SW480 (cell line): ENCODE data around the gene TIMM29.

Experiments used
- DNase-seq: peaks from one replicate; pipeline ENCODE4 v3.0.0-alpha.2; 2016; ENCODE audit warnings: low spot score

The TIMM29 gene

DNA sequence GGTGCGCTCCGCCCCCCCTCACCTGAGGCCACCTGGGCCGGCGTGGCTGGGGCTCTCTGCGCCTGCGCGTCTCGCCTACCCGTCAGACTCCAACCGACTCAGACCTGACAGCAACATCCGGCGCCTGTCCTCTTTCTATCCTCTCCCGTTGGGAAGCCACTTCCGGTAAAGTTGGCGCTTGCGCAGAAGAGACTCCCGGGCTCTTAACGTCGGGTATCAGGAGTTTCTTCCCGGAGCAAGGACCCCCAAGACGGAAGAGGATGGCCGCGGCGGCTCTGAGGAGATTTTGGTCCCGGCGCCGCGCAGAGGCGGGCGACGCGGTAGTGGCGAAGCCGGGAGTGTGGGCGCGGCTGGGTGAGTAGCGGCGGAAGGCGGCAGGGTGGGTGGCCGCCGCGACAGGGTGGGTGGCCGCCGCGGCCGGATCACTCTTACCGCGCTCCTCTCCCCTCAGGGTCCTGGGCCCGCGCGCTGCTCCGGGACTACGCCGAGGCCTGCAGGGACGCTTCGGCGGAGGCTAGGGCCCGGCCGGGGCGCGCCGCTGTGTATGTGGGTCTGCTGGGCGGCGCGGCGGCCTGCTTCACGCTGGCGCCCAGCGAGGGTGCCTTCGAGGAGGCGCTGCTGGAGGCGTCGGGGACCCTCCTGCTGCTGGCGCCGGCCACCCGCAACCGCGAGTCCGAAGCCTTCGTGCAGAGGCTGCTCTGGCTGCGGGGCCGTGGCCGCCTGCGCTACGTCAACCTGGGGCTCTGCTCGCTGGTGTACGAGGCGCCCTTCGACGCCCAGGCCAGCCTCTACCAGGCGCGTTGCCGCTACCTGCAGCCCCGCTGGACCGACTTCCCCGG, at the start of gene TIMM29, which contains the start of gene YIPF2:
Gene TIMM29, plus strand, starts transcription at position 249 of the 839 bp plus-strand sequence. Its CDS starts 12 bp downstream, at position 261.
Gene YIPF2, minus strand, starts transcription at position 77 of the 839 bp plus-strand sequence. CDS start 229 bp downstream, outside the sequence.
- DNase-seq: peak; percentile 99

DNA sequence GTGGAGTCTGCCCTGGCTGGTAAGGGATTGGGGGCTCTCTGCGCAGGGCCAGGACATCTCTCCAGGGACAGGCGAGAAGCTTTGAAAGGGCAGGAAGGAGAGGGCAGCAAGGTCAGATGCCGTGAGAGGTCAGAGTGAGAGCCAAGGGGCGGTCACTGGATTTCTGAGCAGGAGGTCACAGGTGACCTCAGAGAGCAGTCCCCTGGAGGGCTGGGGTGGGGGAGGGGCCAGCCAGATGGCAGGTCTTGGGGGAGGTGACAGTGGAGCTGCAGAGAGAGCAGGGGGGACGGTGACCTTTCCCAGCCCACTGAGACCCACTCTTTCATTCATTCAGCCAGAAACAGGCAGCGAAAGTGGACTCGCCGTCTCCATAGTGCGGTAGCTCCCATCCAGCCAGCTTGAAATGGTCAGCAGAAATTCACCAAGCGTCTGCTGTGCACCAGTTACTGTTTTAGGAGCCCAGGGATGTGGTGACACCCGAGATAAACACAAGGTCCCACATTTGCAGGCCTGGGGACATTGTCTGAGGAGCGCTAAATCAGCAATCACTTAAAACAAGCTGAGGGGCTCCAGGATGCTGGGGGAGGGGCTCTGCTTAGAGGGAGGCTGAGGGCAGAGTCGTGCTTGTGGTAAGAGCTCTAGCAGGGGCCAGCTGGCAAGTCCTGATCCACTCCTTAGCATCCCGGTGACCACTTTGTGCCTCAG, 47.1 kb upstream of the TIMM29 start:
- no peak for DNase-seq

DNA sequence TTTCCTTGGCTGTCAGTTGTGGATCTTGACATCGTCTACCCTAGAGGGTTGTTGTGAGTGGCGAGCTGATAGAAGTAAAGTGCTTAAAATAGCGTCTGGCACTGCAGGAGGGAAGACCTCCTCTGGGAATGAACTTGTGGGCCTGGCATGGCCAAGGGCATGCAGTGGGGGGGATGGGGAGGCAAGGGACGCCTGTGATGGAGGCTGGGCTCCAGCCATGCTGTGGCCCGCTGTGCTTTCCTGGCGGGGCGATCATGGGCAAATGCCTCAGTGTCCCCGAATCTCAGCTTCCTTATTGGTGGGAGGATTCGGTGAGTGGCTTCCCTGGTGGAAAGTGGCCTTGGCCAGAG, 46.5 kb upstream of the TIMM29 start:
- no peak for DNase-seq

- no peak for DNase-seq
These were observed 44.3 kb upstream of the TIMM29 start for GRCh38 chr19:10884274-10884673.

GRCh38 chr19:10885201-10886169, 43.1 kb upstream of the TIMM29 start:
- no peak for DNase-seq

GRCh38 chr19:10887616-10888367, 40.8 kb upstream of the TIMM29 start:
- DNase-seq: no peak

- DNase-seq: no peak
These were observed 40.2 kb upstream of the TIMM29 start for GRCh38 chr19:10888421-10888866.

GRCh38 chr19:10889880-10890279, 38.7 kb upstream of the TIMM29 start:
- DNase-seq: no peak

DNA sequence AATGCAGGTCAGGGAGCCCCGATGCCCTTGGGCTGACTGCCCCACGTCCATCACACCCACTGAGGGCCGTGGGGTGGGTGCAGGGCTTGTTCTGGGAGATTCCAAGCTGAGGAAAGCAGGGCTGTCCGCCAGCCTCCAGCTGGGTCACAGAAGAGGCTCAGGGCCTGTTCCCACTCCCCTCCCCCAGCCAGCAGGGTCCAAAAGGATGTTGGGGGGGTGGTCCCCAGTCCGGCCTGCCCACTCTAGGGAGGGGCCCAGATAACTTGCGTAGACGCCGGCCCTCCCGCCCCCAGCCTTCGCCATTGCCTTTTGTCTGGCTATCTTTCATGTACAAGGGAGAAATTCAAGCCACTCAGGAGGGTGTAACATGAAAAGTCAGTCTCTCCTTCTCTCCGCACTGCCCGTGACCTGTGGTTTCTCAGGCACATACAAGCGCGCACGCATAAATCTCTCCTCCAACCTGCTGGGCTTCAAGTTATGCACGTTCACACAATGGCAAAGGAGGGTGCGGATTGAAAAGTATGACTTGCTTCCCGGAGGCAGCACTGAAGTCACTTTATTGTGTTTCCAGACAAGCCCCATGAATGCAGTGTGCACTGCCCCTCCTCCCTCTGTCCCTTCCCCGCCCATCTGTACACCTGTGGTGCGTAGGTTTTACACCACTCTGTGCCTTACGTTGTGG, 37.1 kb upstream of the TIMM29 start:
- no peak for DNase-seq

GRCh38 chr19:10892256-10892655, 36.4 kb upstream of the TIMM29 start:
- DNase-seq: no peak

DNA sequence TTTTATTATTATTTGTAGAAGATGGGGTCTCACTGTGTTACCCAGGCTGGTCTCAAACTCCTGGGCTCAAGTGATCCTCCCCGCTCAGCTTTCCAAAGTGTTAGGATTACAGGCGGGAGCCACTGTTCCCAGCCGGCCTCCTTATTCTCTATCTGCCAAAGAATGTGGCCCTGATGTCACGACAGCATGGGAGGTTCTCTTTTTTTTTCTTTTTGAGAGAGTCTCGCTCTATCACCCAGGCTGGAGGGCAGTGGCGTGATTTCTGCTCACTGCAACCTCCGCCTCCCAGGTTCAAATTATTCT, 33.7 kb upstream of the TIMM29 start:
- DNase-seq: no peak

GRCh38 chr19:10895363-10895762, 33.2 kb upstream of the TIMM29 start:
- DNase-seq: no peak

DNA sequence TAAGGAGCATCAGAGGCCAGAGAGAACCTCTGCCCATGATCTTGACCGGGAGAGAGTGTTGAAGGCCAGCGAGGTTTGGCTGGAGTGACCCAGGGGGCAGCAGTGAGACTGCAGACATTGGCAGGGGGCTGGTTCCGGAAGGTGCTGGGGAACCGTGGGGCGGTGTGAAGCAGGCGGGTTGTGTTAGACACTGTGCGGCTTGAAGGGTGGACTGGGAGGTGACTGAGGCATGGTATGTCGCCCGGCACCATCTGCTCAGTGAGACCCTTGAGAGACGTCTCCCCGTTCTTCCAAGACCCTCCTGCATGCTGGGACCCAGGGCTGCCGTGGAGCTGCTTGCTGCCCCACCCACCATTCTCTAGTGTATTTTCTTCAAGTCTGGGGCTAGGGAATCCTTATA, 32.7 kb upstream of the TIMM29 start:
- DNase-seq: no peak

- DNase-seq: no peak
These were observed 31.6 kb upstream of the TIMM29 start for GRCh38 chr19:10896851-10897526.

- no peak for DNase-seq
These were observed 30.0 kb upstream of the TIMM29 start for GRCh38 chr19:10898633-10899032.

GRCh38 chr19:10899151-10899653, 29.4 kb upstream of the TIMM29 start:
- DNase-seq: no peak

DNA sequence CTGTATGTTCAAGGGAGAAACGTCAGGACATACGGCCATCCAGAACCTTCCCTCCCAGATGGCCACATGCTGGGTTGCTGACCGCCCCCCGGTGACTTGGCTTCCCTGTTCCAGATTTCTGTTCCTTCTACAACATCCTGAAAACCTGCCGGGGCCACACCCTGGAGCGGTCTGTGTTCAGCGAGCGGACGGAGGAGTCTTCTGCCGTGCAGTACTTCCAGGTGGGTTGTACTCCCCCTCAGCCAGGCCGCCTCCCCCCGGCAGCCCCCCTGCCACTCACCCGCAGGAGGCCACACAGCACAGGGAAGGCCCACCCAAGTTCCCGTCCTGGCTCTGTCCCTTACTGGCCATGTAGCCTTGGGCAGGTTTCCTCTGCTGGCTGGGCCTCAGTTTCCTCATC, 20.7 kb upstream of the TIMM29 start:
- no peak for DNase-seq

- DNase-seq: no peak
These were observed 20.1 kb upstream of the TIMM29 start for GRCh38 chr19:10908380-10908960.

DNA sequence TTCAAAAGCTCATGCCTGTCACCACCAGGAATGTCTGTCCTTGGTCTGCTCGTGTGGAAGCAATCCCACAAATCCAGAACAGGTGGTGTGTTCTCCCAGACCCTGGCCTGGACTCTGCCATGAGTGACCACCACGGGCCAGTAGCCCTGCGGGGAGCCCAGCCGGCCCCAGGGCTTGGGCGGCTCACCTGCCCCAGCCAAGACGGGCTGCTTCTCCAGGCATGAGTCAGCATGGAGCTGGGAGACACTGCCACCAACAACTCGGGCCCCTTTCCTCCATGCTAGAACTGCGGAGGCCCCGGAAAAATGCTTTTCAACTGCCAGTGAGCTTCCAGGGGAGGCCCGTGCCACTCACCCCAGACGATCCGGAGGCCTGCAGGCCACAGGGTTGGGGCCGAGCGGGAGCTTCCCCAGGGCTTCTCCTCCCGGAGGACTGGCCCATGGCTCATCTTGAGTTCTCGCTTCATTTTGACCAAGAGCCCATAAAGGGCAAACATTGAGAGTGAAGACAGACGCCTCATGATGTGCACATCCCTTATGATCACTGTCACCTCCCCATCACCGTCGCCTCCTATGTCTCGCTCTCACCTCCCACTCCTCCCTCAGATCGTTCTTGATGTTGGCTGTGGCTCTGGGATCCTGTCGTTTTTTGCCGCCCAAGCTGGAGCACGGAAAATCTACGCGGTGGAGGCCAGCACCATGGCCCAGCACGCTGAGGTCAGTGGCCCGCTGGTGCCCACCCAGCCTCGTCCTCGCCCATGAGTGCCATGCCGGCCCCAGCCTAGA, 16.8 kb upstream of the TIMM29 start:
- DNase-seq: no peak
